SK-N-SH (cell line): ENCODE results near the gene KLK2. TPM values are rescaled to one million over a fixed set of nuclear protein-coding genes. Genes with fewer than 3 reads are reported as not detected.

Experiments
- CTCF ChIA-PET: fragments of 300-600, 350-600 bp; formaldehyde crosslinking; extraction: SDS; loops from one replicate; lab custom pipeline; 2021; lab: Yijun Ruan, JAX
- POLR2A ChIA-PET: fragments of 350-600 bp; sonication (Branson Sonifier 250); formaldehyde crosslinking; extraction: SDS; loops from one replicate; lab custom pipeline; 2020; ENCODE audit warnings: antibody characterized with exemption, inconsistent platforms; lab: Yijun Ruan, JAX
- DNase-seq: peaks from one replicate; pipeline ENCODE4 v3.0.0; 2012
- H2AFZ ChIP-seq: fragments of 200-600 bp; sonication (generic); 2 replicates; pipeline ENCODE4 v1.8.1; 2016; ENCODE audit warnings: antibody characterized with exemption, mild to moderate bottlenecking, low read depth
- H3F3A ChIP-seq: fragments of 200-600 bp; sonication (generic); replicated peaks from 2 replicates; pipeline ENCODE3; 2016; ENCODE audit warnings: antibody characterized with exemption, mild to moderate bottlenecking; ENCODE audit not compliant: insufficient read depth
- H3K27ac ChIP-seq, 2 experiments: fragments of 200-500 bp in 1 of 2; fragments of 200-600 bp in 1 of 2; sonication (Bioruptor generic) in 1 of 2; sonication (generic), shearing (Covaris generic) in 1 of 2; 2 replicates each; pipeline versions ENCODE4 v1.5.1 to v1.6.1; 2014 to 2016; ENCODE audit warnings: low read depth in 2 of 2, inconsistent platforms in 1 of 2, low read length in 1 of 2, mild to moderate bottlenecking in 1 of 2, mixed read lengths in 1 of 2
- H3K27me3 ChIP-seq: fragments of 200-600 bp; sonication (generic), shearing (Covaris generic); 2 replicates; pipeline ENCODE4 v1.6.1; 2016; ENCODE audit warnings: mixed run types; ENCODE audit not compliant: insufficient read depth
- H3K36me3 ChIP-seq, 2 experiments: fragments of 200-500 bp in 1 of 2; fragments of 200-600 bp in 1 of 2; sonication (Bioruptor generic) in 1 of 2; sonication (generic) in 1 of 2; replicated peaks in 1 of 2; 2 replicates each; pipeline versions ENCODE3 to v1.5.1; 2014 to 2016; ENCODE audit warnings: low read length in 1 of 2, mild to moderate bottlenecking in 1 of 2; ENCODE audit not compliant: insufficient read depth in 2 of 2, control insufficient read depth in 1 of 2
- H3K4me1 ChIP-seq, 2 experiments: fragments of 200-500 bp in 1 of 2; fragments of 200-600 bp in 1 of 2; sonication (Bioruptor generic) in 1 of 2; sonication (generic), shearing (Covaris generic) in 1 of 2; 2 replicates each; pipeline versions ENCODE4 v1.5.1 to v1.6.1; 2014 to 2016; ENCODE audit warnings: low read depth in 1 of 2, low read length in 1 of 2, mixed run types in 1 of 2; ENCODE audit not compliant: insufficient read depth in 2 of 2, control insufficient read depth in 1 of 2
- H3K4me2 ChIP-seq: fragments of 200-600 bp; sonication (generic), shearing (Covaris generic); 2 replicates; pipeline ENCODE4 v1.6.1; 2017; ENCODE audit warnings: mixed run types
- H3K4me3 ChIP-seq, 2 experiments: fragments of 200-500 bp in 1 of 2; fragments of 200-600 bp in 1 of 2; sonication (Bioruptor generic) in 1 of 2; sonication (generic), shearing (Covaris generic) in 1 of 2; 2 replicates each; pipeline versions ENCODE4 v1.5.1 to v1.8.1; 2014 to 2016; ENCODE audit warnings: low read depth in 2 of 2, inconsistent platforms in 1 of 2, low read length in 1 of 2, mild to moderate bottlenecking in 1 of 2, mixed read lengths in 1 of 2, moderate library complexity in 1 of 2
- H3K79me2 ChIP-seq: fragments of 200-600 bp; sonication (generic); 2 replicates; pipeline ENCODE4 v1.8.1; 2017; ENCODE audit warnings: mild to moderate bottlenecking; ENCODE audit not compliant: insufficient read depth
- H3K9ac ChIP-seq: fragments of 200-600 bp; sonication (generic); 2 replicates; pipeline ENCODE4 v1.6.1; 2017; ENCODE audit warnings: mixed run types
- H3K9me2 ChIP-seq: fragments of 200-600 bp; sonication (generic); 2 replicates; pipeline ENCODE4 v1.6.1; 2017; ENCODE audit warnings: mixed run types
- H3K9me3 ChIP-seq: fragments of 200-600 bp; sonication (generic); 2 replicates; pipeline ENCODE4 v1.6.1; 2017; ENCODE audit warnings: mixed run types, mild to moderate bottlenecking, moderate library complexity
- H4K20me1 ChIP-seq: fragments of 200-600 bp; sonication (generic); 2 replicates; pipeline ENCODE4 v1.6.1; 2017; ENCODE audit warnings: mild to moderate bottlenecking, mixed run types; ENCODE audit not compliant: insufficient read depth
- EP300 ChIP-seq, 2 experiments: IDR thresholded peaks; 2 replicates each; pipeline versions ENCODE4 v1.4.0 to v1.6.1; 2012; ENCODE audit warnings: borderline replicate concordance in 1 of 2, low read depth in 1 of 2, low read length in 1 of 2
- EZH2phosphoT487 ChIP-seq: fragments of 200-600 bp; sonication (generic); IDR thresholded peaks from 2 replicates; pipeline ENCODE4 v1.6.1; 2017; ENCODE audit warnings: low read depth, mixed run types, mild to moderate bottlenecking, antibody characterized with exemption, moderate library complexity, borderline replicate concordance
- MXI1 ChIP-seq: IDR thresholded peaks from 2 replicates; pipeline ENCODE4 v1.6.1; 2012; ENCODE audit warnings: mild to moderate bottlenecking, low read depth, low read length, improper control_type of control experiment
- NRF1 ChIP-seq: IDR thresholded peaks from 2 replicates; pipeline ENCODE4 v1.6.1; 2012; ENCODE audit warnings: low read depth, mild to moderate bottlenecking, low read length
- RAD21 ChIP-seq: IDR thresholded peaks from 2 replicates; pipeline ENCODE4 v1.6.1; 2012; ENCODE audit warnings: mild to moderate bottlenecking, low read length
- RXRA ChIP-seq: IDR thresholded peaks from 2 replicates; pipeline ENCODE4 v1.4.0; 2012; ENCODE audit warnings: low read depth, mild to moderate bottlenecking, borderline replicate concordance
- TEAD4 ChIP-seq: IDR thresholded peaks from 2 replicates; pipeline ENCODE4 v1.4.0; 2012; ENCODE audit warnings: mild to moderate bottlenecking, borderline replicate concordance; ENCODE audit not compliant: insufficient read depth
- WGBS: methylation state at CpG from one replicate; pipeline ENCODE4 v1.1.6; 2017; ENCODE audit warnings: low lambda C conversion rate; 5-methylcytosine and 5-hydroxymethylcytosine counted together
- polyA plus RNA-seq, 3 experiments: library from polyadenylated mRNA; depleted of rRNA; stranded (reverse); fragments of >200 nt; gene quantifications; 2 replicates each; pipeline ENCODE4 v1.2.3, GENCODE V29; 2012
- TF ChIP-seq, protein P1 (sequence below): IDR thresholded peaks from 2 replicates; pipeline ENCODE4 v1.6.1; 2012; ENCODE audit warnings: mild to moderate bottlenecking, low read depth, low read length, moderate library complexity
- TF ChIP-seq, protein P2 (sequence below): fragments of 150-350 bp; IDR thresholded peaks from 2 replicates; pipeline ENCODE4 v1.6.1; 2016; ENCODE audit warnings: mild to moderate bottlenecking, low read depth, low read length
- TF ChIP-seq, protein P3 (sequence below): IDR thresholded peaks from 2 replicates; pipeline ENCODE4 v1.4.0; 2012; ENCODE audit warnings: low read depth, borderline replicate concordance
- TF ChIP-seq, protein P4 (sequence below): fragments of 150-350 bp; IDR thresholded peaks from 2 replicates; pipeline ENCODE4 v1.6.1; 2017; ENCODE audit warnings: antibody characterized with exemption, low read length, low read depth, borderline replicate concordance

KLK2 gene
- polyA plus RNA-seq, 1 of the 3 experiments (the other 2 are of a cell fraction): 0.15 TPM

DNA sequence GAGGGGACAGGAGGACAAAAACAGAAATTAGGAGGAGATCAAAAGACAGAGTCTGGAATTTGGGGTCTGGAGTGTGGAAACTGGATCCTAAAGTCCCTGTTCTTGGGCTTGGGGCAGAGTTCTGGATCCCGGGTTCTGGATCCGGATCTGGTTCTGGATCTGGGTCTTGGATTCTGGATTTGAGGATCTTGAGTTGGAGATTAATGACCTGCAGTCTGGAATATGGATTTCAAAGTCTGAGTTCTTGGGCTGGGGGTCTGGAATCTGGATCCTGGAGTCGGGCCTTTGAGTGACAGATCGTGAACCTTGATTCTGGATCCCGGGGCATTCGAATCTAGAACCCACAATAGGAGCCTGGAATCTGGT lies 39.5 kb upstream of the KLK2 start (continued):
- TF ChIP-seq, protein P1, sequence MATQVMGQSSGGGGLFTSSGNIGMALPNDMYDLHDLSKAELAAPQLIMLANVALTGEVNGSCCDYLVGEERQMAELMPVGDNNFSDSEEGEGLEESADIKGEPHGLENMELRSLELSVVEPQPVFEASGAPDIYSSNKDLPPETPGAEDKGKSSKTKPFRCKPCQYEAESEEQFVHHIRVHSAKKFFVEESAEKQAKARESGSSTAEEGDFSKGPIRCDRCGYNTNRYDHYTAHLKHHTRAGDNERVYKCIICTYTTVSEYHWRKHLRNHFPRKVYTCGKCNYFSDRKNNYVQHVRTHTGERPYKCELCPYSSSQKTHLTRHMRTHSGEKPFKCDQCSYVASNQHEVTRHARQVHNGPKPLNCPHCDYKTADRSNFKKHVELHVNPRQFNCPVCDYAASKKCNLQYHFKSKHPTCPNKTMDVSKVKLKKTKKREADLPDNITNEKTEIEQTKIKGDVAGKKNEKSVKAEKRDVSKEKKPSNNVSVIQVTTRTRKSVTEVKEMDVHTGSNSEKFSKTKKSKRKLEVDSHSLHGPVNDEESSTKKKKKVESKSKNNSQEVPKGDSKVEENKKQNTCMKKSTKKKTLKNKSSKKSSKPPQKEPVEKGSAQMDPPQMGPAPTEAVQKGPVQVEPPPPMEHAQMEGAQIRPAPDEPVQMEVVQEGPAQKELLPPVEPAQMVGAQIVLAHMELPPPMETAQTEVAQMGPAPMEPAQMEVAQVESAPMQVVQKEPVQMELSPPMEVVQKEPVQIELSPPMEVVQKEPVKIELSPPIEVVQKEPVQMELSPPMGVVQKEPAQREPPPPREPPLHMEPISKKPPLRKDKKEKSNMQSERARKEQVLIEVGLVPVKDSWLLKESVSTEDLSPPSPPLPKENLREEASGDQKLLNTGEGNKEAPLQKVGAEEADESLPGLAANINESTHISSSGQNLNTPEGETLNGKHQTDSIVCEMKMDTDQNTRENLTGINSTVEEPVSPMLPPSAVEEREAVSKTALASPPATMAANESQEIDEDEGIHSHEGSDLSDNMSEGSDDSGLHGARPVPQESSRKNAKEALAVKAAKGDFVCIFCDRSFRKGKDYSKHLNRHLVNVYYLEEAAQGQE: no peak

DNA sequence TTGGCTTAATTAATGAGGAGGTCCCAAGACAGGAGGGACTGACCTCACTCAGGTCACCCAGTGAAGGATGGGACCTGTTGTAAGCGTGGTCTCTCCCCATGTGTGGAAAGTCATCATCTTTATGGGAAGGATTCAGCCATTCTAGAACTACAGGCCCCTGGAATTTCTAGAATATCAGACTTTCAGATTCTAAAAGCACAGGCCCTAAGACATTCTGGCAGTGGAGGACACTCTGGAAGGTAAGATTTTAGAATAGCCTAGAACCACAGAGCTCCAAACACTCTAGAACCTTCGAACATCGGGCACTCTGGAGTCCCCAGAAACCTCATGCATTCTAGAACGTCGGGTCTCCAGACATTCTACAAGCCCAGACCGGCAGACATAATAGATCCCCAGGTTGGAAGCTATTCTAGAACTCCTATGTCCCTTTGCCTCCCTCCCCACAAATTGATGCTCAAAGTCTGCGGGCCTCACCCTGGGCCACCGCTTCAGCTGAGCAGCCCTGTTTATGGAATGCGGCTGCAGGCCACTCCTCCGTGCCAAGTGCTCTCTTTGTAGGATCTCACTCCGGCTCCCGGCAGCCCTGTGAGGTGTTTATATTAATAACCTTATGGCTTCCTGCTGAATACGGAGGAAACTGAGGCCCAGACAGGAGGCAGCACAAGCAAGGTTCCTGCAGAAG lies 38.0 kb upstream of the KLK2 start:
- no peaks in the 10 kb centered on the region for H4K20me1 ChIP-seq
- H3K4me1 ChIP-seq: peaks cover 0 to 7% of the 10 kb centered on the region in 2 experiments; a peak in 1 of 4 replicates
- TF ChIP-seq, protein P1: no peak
- TF ChIP-seq, protein P2, sequence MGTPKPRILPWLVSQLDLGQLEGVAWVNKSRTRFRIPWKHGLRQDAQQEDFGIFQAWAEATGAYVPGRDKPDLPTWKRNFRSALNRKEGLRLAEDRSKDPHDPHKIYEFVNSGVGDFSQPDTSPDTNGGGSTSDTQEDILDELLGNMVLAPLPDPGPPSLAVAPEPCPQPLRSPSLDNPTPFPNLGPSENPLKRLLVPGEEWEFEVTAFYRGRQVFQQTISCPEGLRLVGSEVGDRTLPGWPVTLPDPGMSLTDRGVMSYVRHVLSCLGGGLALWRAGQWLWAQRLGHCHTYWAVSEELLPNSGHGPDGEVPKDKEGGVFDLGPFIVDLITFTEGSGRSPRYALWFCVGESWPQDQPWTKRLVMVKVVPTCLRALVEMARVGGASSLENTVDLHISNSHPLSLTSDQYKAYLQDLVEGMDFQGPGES: no peak
- no peak for TF ChIP-seq RXRA
- TF ChIP-seq EP300 (IDR thresholded peaks at IDR 0.05; ENCODE audit: borderline replicate concordance in 1 of 2, low read depth in 1 of 2, low read length in 1 of 2): no peak
- TF ChIP-seq, protein P3, sequence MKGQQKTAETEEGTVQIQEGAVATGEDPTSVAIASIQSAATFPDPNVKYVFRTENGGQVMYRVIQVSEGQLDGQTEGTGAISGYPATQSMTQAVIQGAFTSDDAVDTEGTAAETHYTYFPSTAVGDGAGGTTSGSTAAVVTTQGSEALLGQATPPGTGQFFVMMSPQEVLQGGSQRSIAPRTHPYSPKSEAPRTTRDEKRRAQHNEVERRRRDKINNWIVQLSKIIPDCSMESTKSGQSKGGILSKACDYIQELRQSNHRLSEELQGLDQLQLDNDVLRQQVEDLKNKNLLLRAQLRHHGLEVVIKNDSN: no peak
- no peak for TF ChIP-seq TEAD4
- TF ChIP-seq, protein P4, sequence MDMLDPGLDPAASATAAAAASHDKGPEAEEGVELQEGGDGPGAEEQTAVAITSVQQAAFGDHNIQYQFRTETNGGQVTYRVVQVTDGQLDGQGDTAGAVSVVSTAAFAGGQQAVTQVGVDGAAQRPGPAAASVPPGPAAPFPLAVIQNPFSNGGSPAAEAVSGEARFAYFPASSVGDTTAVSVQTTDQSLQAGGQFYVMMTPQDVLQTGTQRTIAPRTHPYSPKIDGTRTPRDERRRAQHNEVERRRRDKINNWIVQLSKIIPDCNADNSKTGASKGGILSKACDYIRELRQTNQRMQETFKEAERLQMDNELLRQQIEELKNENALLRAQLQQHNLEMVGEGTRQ: no peak
- TF ChIP-seq NRF1: no peak
- TF ChIP-seq RAD21: no peak
- no peak for TF ChIP-seq EZH2phosphoT487
- TF ChIP-seq MXI1: no peak
- H3F3A ChIP-seq: no peaks in the 10 kb centered on the region
- POLR2A ChIA-PET: no interaction called here
- no peaks in the 10 kb centered on the region for H3K9me2 ChIP-seq
- H3K4me2 ChIP-seq: peak overlapping the region; percentile 77
- peak; percentile 54 for DNase-seq
- no peaks in the 10 kb centered on the region for H3K79me2 ChIP-seq
- peaks cover 17% of the 10 kb centered on the region; the same call in 1 of the 2 replicates for H3K27me3 ChIP-seq
- 37% methylated on average over 10 of the region's 13 CpGs for WGBS
- peak overlapping the region; percentile 41; the same call in 1 of the 2 replicates for H3K9ac ChIP-seq
- peak overlapping the region; percentile 65; the same call in 1 of the 2 replicates for H2AFZ ChIP-seq
- H3K4me3 ChIP-seq: peak overlapping the region; percentile 52 to 57; a peak in 3 of 4 replicates
- no peaks in the 10 kb centered on the region for H3K9me3 ChIP-seq
- no peak overlapping the region for H3K27ac ChIP-seq
- CTCF ChIA-PET: no interaction called here
- no peaks in the 10 kb centered on the region for H3K36me3 ChIP-seq
